GM19193 (cell line): Measurements from ENCODE around the gene DGCR8.

Experiments used
- POLR2A ChIP-seq: IDR thresholded peaks from 4 replicates; pipeline ENCODE4 v1.6.1; 2011; ENCODE audit not compliant: insufficient read depth, insufficient read length; ENCODE audit errors: extremely low read depth

Gene DGCR8

GRCh38 chr22:20105456-20106204 is 25.6 kb downstream of the DGCR8 start:
- no peak for TF ChIP-seq POLR2A

DNA sequence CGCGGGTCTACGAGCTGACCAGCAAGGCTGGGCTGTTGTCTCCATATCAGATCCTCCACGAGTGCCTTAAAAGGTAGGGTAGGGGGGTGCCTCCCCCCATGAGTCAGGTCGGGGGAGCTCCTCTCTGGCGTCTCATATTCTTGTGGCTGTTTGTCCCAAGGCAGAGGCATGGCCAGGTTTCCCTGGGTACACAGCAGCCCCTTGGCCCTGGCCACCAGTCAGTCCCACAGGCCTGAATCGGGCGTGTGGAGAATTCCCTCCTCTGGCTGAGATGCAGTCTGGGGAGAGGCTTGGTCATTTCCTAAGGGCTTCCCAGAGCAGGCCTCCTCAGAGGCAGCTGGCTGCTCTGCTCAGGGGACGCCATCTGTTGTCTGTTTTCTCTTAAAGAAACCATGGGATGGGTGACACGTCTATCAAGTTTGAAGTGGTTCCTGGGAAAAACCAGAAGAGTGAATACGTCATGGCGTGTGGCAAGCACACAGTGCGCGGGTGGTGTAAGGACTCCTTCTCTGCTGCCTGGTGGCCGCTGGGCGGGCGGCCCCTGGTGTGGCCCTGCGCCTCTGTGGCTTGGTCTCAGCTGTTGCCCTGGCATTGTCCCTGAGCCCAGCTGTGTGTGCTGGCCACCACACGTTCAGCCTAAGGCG is 26.3 kb downstream of the DGCR8 start:
- no peak for TF ChIP-seq POLR2A

DNA sequence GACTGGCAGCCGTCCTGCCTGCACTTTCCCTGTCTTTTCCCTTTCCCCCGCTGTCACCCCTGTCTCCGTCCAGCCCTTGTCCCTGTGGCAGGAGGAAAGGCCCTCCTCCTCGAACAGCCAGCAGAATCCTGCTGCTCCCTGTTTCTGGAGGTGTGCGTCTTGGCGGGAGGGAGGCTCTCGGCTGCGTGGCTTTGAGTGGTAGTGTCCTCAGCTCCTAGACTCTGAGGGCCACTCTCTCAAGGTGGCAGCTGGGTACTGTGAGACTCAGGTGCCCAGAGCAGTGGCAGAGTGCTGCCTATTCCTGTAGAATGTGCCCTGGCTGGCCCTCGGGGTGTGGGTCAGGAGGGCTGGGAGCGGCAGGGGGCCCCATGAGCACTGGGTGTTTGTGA is 26.8 kb downstream of the DGCR8 start:
- TF ChIP-seq POLR2A, result no peak

DNA sequence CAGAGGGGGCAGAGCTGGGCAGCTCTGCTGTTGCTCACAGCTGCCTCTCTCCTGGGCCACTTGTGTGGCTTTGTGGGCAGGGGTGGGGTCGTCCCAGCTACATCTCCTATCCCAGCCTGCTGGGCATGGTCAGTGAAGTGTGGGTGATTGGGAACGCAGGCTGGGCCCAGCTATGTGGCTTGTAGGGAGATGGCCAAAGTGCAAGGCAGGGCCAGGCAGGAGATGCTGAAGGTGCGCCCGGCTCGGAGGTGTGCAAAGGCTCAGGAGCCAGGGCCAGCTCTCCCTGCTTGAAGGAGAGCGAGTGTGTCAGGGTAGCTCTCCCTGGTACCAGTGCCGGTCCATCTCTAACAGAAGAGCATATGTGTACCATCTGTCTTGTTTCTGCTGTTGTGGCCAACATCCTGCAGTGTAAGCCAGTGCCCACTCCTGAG is 27.4 kb downstream of the DGCR8 start:
- TF ChIP-seq POLR2A, result no peak

DNA sequence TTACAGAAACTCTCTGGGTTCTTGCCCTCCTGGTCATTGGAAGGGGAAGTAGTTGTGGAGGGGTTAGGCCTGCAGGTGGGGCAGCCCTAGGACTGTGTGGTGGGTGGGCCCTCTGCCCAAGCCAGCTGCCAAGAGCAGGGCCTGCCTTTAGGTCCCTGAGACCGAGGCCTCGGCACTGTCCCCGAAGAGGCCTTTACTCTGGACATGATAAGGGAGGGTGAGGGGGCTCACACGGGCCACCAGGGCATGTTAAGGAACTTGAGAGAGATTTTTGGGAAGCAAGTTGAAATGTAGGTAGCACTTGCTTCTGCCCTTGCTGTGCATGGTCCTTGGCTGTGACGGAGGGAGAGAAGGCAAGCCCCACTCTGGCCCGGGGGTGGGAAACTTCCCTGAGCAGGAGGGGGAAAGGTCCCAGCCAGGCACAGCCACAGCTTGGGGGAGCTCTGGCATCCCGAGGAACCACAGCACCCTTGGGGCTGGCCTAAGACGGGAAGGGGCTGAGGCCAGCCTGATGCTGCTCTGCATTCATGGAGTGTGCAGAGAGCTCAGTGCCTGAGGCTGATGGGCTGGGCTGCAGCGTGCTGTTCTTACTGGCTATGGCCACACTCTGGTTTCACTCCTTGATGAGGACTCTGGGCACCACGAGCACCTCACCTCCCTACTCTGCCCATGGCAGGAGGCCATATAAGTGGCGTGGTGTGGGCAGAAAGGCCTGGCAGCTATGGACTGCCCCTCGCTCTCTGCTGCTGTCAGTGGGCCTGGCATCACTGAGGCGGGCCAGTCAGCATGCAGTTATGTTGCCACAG is 28.1 kb downstream of the DGCR8 start:
- no peak for TF ChIP-seq POLR2A

GRCh38 chr22:20108757-20109230 is 28.8 kb downstream of the DGCR8 start:
- TF ChIP-seq POLR2A, result no peak

DNA sequence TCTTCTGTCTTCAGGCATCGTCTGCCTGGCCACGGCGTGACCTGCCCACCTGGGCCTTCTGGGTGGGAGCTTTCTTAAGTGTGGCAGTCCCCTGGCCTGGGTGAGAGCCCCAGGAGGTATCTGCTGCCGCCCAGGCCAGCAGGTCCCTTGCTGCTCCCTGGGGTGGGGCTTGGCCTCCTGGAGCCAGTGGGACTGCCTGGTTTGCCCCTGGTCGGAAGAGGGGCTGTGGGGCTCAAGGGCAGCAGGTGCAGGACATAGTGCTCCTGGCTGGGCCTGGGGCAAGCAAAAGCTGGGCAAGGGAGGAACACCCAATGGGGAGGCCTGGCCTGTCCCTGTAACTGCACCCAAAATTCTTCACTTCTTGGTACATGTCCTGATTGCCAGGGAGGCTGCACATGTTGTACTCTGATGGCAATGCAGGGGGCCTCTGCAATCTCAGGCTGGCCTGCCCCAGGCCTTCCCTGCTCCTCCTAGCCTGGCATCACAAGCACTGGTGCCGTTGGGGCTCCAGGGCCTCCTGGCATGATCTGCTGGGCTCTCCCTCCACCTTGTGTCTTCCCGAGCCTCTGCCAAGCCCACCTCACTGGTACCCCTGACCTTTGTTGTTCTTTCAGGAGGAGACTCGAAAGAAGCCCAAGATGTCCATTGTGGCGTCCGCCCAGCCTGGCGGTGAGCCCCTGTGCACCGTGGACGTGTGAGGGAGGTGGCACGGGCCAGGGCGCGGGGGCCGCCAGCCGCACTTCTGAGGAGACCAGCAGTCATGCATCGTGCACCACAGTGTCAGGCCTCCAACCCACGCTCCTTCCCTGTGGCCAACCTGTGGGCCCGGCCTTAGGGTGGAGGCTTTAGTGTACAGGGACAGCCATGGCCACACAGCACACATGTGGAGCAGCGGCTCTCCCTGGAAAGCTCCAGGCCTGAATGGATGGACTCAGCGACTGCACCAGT is 29.6 kb downstream of the DGCR8 start:
- TF ChIP-seq POLR2A, result peak; percentile 42

GRCh38 chr22:20110359-20110985 is 30.4 kb downstream of the DGCR8 start:
- TF ChIP-seq POLR2A, result no peak

DNA sequence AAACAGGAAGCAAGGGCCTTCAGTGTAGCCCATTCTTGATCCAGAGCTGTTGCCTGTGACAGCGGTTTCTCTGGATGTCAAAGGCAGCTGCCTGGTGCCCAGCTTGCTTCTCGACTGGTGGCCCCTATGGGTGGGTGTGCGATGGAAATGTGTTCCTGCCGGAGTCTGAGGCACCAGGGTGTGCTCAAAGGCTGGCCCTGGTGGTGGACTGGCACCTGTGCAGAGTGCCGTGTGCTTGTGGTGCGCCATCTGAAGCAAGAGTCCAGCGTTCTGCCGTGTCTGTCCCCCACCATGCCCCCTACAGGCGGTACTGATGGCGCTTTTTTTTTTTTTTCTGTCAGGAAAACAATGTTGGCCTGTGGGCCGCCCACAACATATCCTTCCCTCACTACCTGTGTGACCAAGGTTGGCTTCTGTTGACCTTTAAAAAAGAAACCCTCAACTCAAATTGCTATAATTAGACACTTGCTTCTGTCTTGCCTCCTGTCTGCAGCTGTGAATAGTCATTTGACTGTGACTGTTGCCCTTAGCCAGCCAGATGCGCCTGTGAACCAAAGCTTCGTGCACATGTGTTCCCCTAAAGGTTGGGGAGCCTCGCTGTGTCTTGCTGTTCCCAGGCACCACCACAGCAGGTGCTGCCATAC is 31.1 kb downstream of the DGCR8 start:
- peak; percentile 39 for TF ChIP-seq POLR2A

GRCh38 chr22:20111689-20112622 is 31.9 kb downstream of the DGCR8 start:
- no peak for TF ChIP-seq POLR2A

DNA sequence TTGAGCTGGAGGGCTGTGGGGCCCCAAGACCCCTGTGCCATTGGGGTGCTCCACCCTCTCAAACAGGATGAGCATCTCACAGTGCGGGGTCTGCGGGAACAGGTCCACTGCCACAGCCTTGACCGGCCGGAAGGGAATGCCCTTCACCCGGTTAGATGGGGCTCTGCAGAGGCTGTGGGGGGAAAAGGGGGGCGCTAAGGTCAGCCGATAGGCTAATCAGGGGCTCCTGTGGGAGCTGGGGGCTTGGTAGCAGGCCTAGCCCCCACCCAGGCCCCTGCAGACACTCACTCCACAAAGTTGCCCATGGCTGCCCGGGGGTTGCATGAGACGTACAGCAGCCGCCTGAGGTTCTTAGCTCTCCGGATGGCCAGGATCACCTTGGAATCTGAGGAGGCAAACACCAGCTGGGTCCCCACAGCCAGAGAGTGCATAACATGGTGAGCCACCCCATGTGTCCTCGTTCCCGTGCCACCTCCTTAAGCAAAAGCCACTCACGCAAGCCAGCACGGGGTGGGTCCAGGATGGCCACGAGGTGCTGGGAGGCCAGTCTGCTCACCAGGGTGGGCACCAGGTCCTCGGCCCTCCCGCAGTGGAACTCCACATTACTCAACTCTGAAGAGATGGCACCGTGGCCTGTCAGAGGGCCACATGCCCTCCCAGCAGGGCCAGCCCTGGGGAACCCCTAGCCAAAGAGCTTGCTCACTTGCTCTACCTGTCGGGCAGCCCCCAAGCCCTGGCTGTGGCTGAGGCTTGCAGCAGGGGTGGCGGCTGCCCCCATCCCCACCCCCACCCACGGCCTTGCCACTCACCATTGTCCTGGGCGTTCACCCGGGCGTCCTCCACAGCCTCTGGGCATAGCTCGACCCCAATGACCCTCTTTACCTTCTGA is 32.8 kb downstream of the DGCR8 start:
- no peak for TF ChIP-seq POLR2A

DNA sequence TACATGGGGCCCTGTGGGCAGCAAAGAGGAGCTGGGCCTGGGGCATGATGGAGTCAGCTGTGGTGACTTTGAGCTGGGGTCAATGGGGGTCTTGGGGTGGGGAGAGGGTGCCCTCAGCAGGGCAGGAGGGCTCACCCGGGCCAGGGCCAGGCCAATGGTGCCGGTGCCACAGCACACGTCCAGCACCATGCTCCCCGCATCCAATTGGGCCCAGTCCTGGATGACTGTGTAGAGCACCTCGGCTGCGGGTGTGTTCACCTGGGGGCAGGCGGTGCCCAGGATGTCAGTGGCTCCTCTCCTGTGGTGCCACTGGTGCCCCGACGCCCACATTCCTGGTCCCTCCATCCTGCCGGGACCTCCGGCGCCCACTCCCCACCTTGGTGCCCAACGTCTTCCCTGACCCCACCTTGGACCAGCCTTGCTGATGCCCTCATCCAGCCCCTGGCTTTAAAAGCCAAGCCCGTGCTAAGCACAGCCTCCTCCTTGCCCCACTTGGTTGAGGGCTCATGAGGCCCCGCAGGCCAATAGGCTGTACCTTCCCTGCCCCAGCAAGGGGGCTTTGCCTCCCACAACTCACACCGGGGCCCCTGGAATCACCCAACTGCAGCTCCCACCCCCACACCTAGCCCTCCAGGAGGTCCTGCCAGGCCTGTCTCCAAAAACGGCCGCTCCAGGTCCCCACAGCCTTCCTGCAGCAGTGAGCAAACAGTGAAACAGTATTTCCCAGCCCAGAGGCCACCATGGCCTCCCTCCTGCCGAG is 33.7 kb downstream of the DGCR8 start:
- no peak for TF ChIP-seq POLR2A
